SK-N-MC (cell line): ENCODE results near the gene GSG1L.

Experiments
- DNase-seq: peaks from one replicate; pipeline ENCODE4 v3.0.0-alpha.2; 2011; ENCODE audit warnings: low read depth, low spot score
- H3K27ac ChIP-seq: fragments of 200-600 bp; sonication (generic); 2 replicates; pipeline ENCODE4 v1.5.1; 2016; ENCODE audit warnings: mixed run types
- H3K36me3 ChIP-seq: fragments of 200-600 bp; sonication (generic); 2 replicates; pipeline ENCODE4 v1.6.1; 2017; ENCODE audit warnings: antibody characterized with exemption, low read length, mixed read lengths; ENCODE audit not compliant: insufficient read depth
- H3K4me3 ChIP-seq: fragments of 200-600 bp; sonication (generic); 2 replicates; pipeline ENCODE4 v1.5.1; 2016
- H3K9ac ChIP-seq: fragments of 200-600 bp; sonication (generic); 2 replicates; pipeline ENCODE4 v1.8.0; 2017; ENCODE audit warnings: mixed run types, mixed read lengths; ENCODE audit not compliant: insufficient read length
- H3K9me3 ChIP-seq: fragments of 200-600 bp; sonication (generic); 2 replicates; pipeline ENCODE4 v1.6.1; 2017; ENCODE audit warnings: low read depth, mild to moderate bottlenecking, antibody characterized with exemption, low read length, moderate library complexity, mixed read lengths
- EZH2 ChIP-seq: fragments of 200-600 bp; sonication (generic); IDR thresholded peaks from one replicate; pipeline ENCODE4 v1.6.1; 2017; ENCODE audit warnings: antibody characterized with exemption
- FOXP2 ChIP-seq: optimal IDR thresholded peaks from 2 replicates; pipeline ENCODE3; 2011; ENCODE audit warnings: mild to moderate bottlenecking, moderate library complexity; ENCODE audit not compliant: insufficient read depth; ENCODE audit errors: extremely low read length, control extremely low read depth
- POLR2AphosphoS5 ChIP-seq: IDR thresholded peaks from 2 replicates; pipeline ENCODE4 v1.6.1; 2012; ENCODE audit warnings: mild to moderate bottlenecking, low read depth, low read length, borderline replicate concordance

The GSG1L gene

GRCh38 chr16:27973678-27974077, 89.8 kb downstream of the GSG1L start:
- no peaks in the 10 kb centered on the region for H3K9me3 ChIP-seq
- H3K36me3 ChIP-seq = no peaks in the 10 kb centered on the region
- no peak overlapping the region for H3K27ac ChIP-seq
- no peak for DNase-seq
- H3K4me3 ChIP-seq = no peak overlapping the region
- no peak for TF ChIP-seq FOXP2
- no peak for TF ChIP-seq EZH2
- no peak for TF ChIP-seq POLR2AphosphoS5
- no peak overlapping the region for H3K9ac ChIP-seq

GRCh38 chr16:27972500-27972899, 91.0 kb downstream of the GSG1L start:
- H3K36me3 ChIP-seq = no peaks in the 10 kb centered on the region
- H3K9ac ChIP-seq = no peak overlapping the region
- DNase-seq = no peak
- H3K4me3 ChIP-seq = no peak overlapping the region
- H3K27ac ChIP-seq = no peak overlapping the region
- TF ChIP-seq FOXP2 = no peak
- TF ChIP-seq POLR2AphosphoS5 = no peak
- TF ChIP-seq EZH2 = no peak
- no peaks in the 10 kb centered on the region for H3K9me3 ChIP-seq

- H3K9ac ChIP-seq = no peak overlapping the region
- DNase-seq = no peak
- H3K4me3 ChIP-seq = no peak overlapping the region
- no peaks in the 10 kb centered on the region for H3K9me3 ChIP-seq
- no peak overlapping the region for H3K27ac ChIP-seq
- TF ChIP-seq FOXP2 (no peak), EZH2 (no peak), POLR2AphosphoS5 (no peak)
- no peaks in the 10 kb centered on the region for H3K36me3 ChIP-seq
Measured at GRCh38 chr16:27969574-27969973, 93.9 kb downstream of the GSG1L start.

GRCh38 chr16:27967169-27967568, 96.3 kb downstream of the GSG1L start:
- TF ChIP-seq POLR2AphosphoS5 (no peak), EZH2 (no peak), FOXP2 (no peak)
- Histone ChIP-seq H3K4me3 (no peak overlapping the region), H3K9ac (no peak overlapping the region), H3K36me3 (no peaks in the 10 kb centered on the region), H3K27ac (no peak overlapping the region), H3K9me3 (no peaks in the 10 kb centered on the region)
- DNase-seq = no peak

- DNase-seq = no peak
- no peak for TF ChIP-seq POLR2AphosphoS5
- TF ChIP-seq EZH2 = no peak
- no peak for TF ChIP-seq FOXP2
- H3K9ac ChIP-seq = no peak overlapping the region
- no peak overlapping the region for H3K27ac ChIP-seq
- no peaks in the 10 kb centered on the region for H3K9me3 ChIP-seq
- H3K4me3 ChIP-seq = no peak overlapping the region
- no peaks in the 10 kb centered on the region for H3K36me3 ChIP-seq
Measured at GRCh38 chr16:27966756-27967155, 96.8 kb downstream of the GSG1L start.

GRCh38 chr16:27965801-27966200, 97.7 kb downstream of the GSG1L start:
- no peaks in the 10 kb centered on the region for H3K36me3 ChIP-seq
- no peak overlapping the region for H3K9ac ChIP-seq
- H3K4me3 ChIP-seq = no peak overlapping the region
- TF ChIP-seq POLR2AphosphoS5 = no peak
- no peak for TF ChIP-seq EZH2
- no peak for TF ChIP-seq FOXP2
- no peak overlapping the region for H3K27ac ChIP-seq
- H3K9me3 ChIP-seq = no peaks in the 10 kb centered on the region
- DNase-seq = no peak

- no peaks in the 10 kb centered on the region for H3K36me3 ChIP-seq
- no peak overlapping the region for H3K4me3 ChIP-seq
- H3K9ac ChIP-seq = no peak overlapping the region
- H3K9me3 ChIP-seq = no peaks in the 10 kb centered on the region
- TF ChIP-seq POLR2AphosphoS5 (no peak), FOXP2 (no peak), EZH2 (no peak)
- DNase-seq = no peak
- no peak overlapping the region for H3K27ac ChIP-seq
Measured at GRCh38 chr16:27963471-27963965, 100.0 kb downstream of the GSG1L start.

- no peaks in the 10 kb centered on the region for H3K36me3 ChIP-seq
- no peak overlapping the region for H3K27ac ChIP-seq
- H3K4me3 ChIP-seq = no peak overlapping the region
- H3K9me3 ChIP-seq = no peaks in the 10 kb centered on the region
- H3K9ac ChIP-seq = no peak overlapping the region
- no peak for DNase-seq
- TF ChIP-seq FOXP2 (no peak), POLR2AphosphoS5 (no peak), EZH2 (no peak)
Measured at GRCh38 chr16:27962197-27962596, 101.3 kb downstream of the GSG1L start.

- no peak overlapping the region for H3K27ac ChIP-seq
- H3K4me3 ChIP-seq = no peak overlapping the region
- no peaks in the 10 kb centered on the region for H3K36me3 ChIP-seq
- H3K9ac ChIP-seq = no peak overlapping the region
- no peak for DNase-seq
- no peaks in the 10 kb centered on the region for H3K9me3 ChIP-seq
- TF ChIP-seq FOXP2 (no peak), EZH2 (no peak), POLR2AphosphoS5 (no peak)
Measured at GRCh38 chr16:27961296-27961620, 102.3 kb downstream of the GSG1L start.
